Neural cell (in vitro differentiated cells): Measurements from ENCODE around the gene ZNF440.
"Not testable (repeated sequence)": the region's sequence is repeated elsewhere in the genome, so short reads cannot be mapped to it uniquely, and the experiment has no call there.

Experiments
- EP300 ChIP-seq: fragments of 450-650 bp; conservative IDR thresholded peaks from 2 replicates; pipeline ENCODE4 v1.6.1; 2014; ENCODE audit warnings: antibody characterized with exemption, mild to moderate bottlenecking, moderate library complexity; ENCODE audit not compliant: poor library complexity, severe bottlenecking
- EZH2 ChIP-seq: fragments of 200-600, 300-800 bp; shearing (Covaris generic), sonication (generic); IDR thresholded peaks from 2 replicates; pipeline ENCODE4 v1.6.1; 2014; ENCODE audit warnings: antibody characterized with exemption, low read length, borderline replicate concordance, mild to moderate bottlenecking; ENCODE audit not compliant: insufficient read depth, poor library complexity, severe bottlenecking
- POLR2AphosphoS5 ChIP-seq: IDR thresholded peaks from 2 replicates; pipeline ENCODE4 v1.6.1; 2012
- RAD21 ChIP-seq: fragments of 450-650 bp; conservative IDR thresholded peaks from 2 replicates; pipeline ENCODE4 v1.6.1; 2014; ENCODE audit warnings: antibody characterized with exemption, mild to moderate bottlenecking, moderate library complexity
- SMC3 ChIP-seq: fragments of 450-650 bp; conservative IDR thresholded peaks from 2 replicates; pipeline ENCODE4 v1.6.1; 2014; ENCODE audit warnings: antibody characterized with exemption, mild to moderate bottlenecking, moderate library complexity; ENCODE audit not compliant: poor library complexity
- TAF1 ChIP-seq: IDR thresholded peaks from 2 replicates; pipeline ENCODE4 v1.6.1; 2012; ENCODE audit warnings: low read depth
- TF ChIP-seq, protein P1 (sequence below): fragments of 450-650 bp; IDR thresholded peaks from 2 replicates; pipeline ENCODE4 v1.5.1; 2014; ENCODE audit warnings: antibody characterized with exemption, mild to moderate bottlenecking, moderate library complexity; ENCODE audit not compliant: poor library complexity, severe bottlenecking
- TF ChIP-seq, protein P2 (sequence below): IDR thresholded peaks from 2 replicates; pipeline ENCODE4 v1.6.1; 2012; ENCODE audit warnings: borderline replicate concordance

DNA sequence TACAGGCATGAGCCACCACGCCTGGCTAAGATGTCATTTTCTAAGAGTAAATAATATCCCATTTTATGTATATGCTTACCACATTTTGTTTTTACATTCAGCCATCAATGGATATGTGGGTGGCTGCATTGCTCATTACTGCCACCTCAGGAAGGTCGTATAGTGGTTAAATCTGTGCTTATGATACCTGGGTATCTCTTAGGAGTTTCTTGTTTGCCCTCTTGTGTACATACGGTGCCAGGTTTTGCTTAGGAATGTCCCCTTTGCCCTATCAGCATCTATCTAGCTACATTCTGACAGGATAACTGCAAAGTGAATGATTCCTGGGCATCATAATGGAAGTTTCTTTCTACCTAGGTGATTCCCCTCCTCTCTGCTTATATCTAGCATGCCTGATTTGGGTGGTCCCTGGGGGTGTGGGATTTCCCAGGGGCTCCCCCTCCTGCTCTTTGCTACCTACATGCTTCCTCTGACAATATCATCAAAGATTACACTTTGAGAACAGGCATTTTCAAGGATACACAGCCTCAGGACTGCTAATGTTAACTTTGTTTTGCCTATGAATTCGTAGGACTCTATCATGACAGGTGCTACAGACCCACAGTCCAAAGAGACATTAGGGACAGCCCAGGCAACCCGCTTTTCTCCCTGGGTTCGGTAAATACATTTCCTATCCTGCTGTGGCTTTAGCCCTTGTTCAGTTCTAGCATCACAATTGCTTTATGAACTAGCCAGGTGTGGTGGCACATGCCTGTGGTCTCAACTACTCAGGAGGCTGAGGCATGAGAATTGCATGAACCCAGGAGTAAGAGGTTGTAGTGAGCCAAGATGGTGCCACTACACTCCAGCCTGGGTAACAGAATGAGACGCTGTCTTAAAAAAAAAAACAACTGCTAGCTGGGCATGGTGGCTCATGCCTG lies 15.1 kb downstream of the ZNF440 start:
- TF ChIP-seq, protein P1, sequence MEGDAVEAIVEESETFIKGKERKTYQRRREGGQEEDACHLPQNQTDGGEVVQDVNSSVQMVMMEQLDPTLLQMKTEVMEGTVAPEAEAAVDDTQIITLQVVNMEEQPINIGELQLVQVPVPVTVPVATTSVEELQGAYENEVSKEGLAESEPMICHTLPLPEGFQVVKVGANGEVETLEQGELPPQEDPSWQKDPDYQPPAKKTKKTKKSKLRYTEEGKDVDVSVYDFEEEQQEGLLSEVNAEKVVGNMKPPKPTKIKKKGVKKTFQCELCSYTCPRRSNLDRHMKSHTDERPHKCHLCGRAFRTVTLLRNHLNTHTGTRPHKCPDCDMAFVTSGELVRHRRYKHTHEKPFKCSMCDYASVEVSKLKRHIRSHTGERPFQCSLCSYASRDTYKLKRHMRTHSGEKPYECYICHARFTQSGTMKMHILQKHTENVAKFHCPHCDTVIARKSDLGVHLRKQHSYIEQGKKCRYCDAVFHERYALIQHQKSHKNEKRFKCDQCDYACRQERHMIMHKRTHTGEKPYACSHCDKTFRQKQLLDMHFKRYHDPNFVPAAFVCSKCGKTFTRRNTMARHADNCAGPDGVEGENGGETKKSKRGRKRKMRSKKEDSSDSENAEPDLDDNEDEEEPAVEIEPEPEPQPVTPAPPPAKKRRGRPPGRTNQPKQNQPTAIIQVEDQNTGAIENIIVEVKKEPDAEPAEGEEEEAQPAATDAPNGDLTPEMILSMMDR = not testable (repeated sequence)
- TF ChIP-seq EP300, SMC3, POLR2AphosphoS5, TAF1, EZH2, RAD21: not testable (repeated sequence)
- TF ChIP-seq, protein P2, sequence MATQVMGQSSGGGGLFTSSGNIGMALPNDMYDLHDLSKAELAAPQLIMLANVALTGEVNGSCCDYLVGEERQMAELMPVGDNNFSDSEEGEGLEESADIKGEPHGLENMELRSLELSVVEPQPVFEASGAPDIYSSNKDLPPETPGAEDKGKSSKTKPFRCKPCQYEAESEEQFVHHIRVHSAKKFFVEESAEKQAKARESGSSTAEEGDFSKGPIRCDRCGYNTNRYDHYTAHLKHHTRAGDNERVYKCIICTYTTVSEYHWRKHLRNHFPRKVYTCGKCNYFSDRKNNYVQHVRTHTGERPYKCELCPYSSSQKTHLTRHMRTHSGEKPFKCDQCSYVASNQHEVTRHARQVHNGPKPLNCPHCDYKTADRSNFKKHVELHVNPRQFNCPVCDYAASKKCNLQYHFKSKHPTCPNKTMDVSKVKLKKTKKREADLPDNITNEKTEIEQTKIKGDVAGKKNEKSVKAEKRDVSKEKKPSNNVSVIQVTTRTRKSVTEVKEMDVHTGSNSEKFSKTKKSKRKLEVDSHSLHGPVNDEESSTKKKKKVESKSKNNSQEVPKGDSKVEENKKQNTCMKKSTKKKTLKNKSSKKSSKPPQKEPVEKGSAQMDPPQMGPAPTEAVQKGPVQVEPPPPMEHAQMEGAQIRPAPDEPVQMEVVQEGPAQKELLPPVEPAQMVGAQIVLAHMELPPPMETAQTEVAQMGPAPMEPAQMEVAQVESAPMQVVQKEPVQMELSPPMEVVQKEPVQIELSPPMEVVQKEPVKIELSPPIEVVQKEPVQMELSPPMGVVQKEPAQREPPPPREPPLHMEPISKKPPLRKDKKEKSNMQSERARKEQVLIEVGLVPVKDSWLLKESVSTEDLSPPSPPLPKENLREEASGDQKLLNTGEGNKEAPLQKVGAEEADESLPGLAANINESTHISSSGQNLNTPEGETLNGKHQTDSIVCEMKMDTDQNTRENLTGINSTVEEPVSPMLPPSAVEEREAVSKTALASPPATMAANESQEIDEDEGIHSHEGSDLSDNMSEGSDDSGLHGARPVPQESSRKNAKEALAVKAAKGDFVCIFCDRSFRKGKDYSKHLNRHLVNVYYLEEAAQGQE = not testable (repeated sequence)
